B cell (primary cell): ENCODE data around the gene PSEN1. TPM values are rescaled to one million over a fixed set of nuclear protein-coding genes. Genes with fewer than 3 reads are reported as not detected.

Source experiments
- ATAC-seq: fragments of 200-7000 bp; cut with Tn5 transposase; one replicate; pipeline ENCODE4 v1.10.0; 2021; ENCODE audit warnings: low read depth, mild to moderate bottlenecking, moderate number of reproducible peaks, moderate library complexity
- CTCF ChIA-PET: fragments of 350-600 bp; sonication (Branson Sonifier 250); formaldehyde crosslinking; loops from one replicate; lab custom pipeline; 2021; ENCODE audit warnings: antibody characterized with exemption, inconsistent platforms; lab: Charles Lee
- POLR2A ChIA-PET: fragments of 350-600 bp; sonication (Branson Sonifier 250); formaldehyde crosslinking; loops from one replicate; lab custom pipeline; 2021; ENCODE audit warnings: antibody characterized with exemption; lab: Charles Lee
- DNase-seq: peaks from one replicate; pipeline ENCODE4 v3.0.0; 2013
- H2AFZ ChIP-seq: 2 replicates; pipeline ENCODE4 v1.6.1; 2012; ENCODE audit warnings: mild to moderate bottlenecking, low read depth, low read length; ENCODE audit not compliant: insufficient read depth, poor library complexity, severe bottlenecking
- H3K27ac ChIP-seq, 2 donors: 1 replicate in 1 of 2; 2 replicates in 1 of 2; pipeline ENCODE4 v1.5.1; 2012 to 2013; ENCODE audit warnings: low read length in 2 of 2, mild to moderate bottlenecking in 2 of 2, moderate library complexity in 1 of 2
- H3K27me3 ChIP-seq, 4 experiments: fragments of 200-600 bp in 1 of 4; sonication (generic) in 1 of 4; replicated peaks in 1 of 4; 1 replicate in 2 of 4; 2 replicates in 2 of 4; pipeline versions ENCODE4 v1.6.1 to v1.7.0; 2013 to 2016; ENCODE audit warnings: low read length in 3 of 4, mild to moderate bottlenecking in 2 of 4, mixed read lengths in 1 of 4, moderate library complexity in 1 of 4; ENCODE audit not compliant: insufficient read depth in 4 of 4, control insufficient read depth in 3 of 4; ENCODE audit errors: control extremely low read depth in 1 of 4
- H3K36me3 ChIP-seq, 2 experiments: replicated peaks in 1 of 2; 1 replicate in 1 of 2; 2 replicates in 1 of 2; pipeline versions ENCODE4 v1.6.1 to v1.7.1; 2013; ENCODE audit warnings: low read length in 1 of 2; ENCODE audit not compliant: insufficient read depth in 2 of 2, control insufficient read depth in 1 of 2; ENCODE audit errors: control extremely low read depth in 1 of 2, extremely low read depth in 1 of 2
- H3K4me1 ChIP-seq, 2 donors: fragments of 200-600 bp in 1 of 2; sonication (generic) in 1 of 2; 1 replicate in 1 of 2; 2 replicates in 1 of 2; pipeline versions ENCODE4 v1.5.1 to v1.6.1; 2013 to 2017; ENCODE audit warnings: low read length in 2 of 2; ENCODE audit not compliant: control insufficient read depth in 2 of 2, insufficient read depth in 2 of 2
- H3K4me2 ChIP-seq: replicated peaks from 2 replicates; pipeline ENCODE3; 2012; ENCODE audit warnings: mild to moderate bottlenecking, low read depth, low read length; ENCODE audit not compliant: poor library complexity, severe bottlenecking
- H3K4me3 ChIP-seq, 5 experiments: fragments of 200-600 bp in 1 of 5; sonication (generic) in 1 of 5; 1 replicate in 3 of 5; 2 replicates in 2 of 5; pipeline versions ENCODE4 v1.5.1 to v1.7.0; 2011 to 2016; ENCODE audit warnings: low read length in 4 of 5, mild to moderate bottlenecking in 4 of 5, low read depth in 2 of 5, control low read depth in 1 of 5, moderate library complexity in 1 of 5; ENCODE audit not compliant: insufficient read depth in 1 of 5; ENCODE audit errors: control extremely low read depth in 1 of 5, extremely low read depth in 1 of 5
- H3K79me2 ChIP-seq: fragments of 200-600 bp; sonication (generic); one replicate; pipeline ENCODE4 v1.6.0; 2016; ENCODE audit warnings: low read length; ENCODE audit not compliant: control insufficient read depth, insufficient read depth
- H3K9ac ChIP-seq: fragments of 200-600 bp; sonication (generic); 2 replicates; pipeline ENCODE4 v1.6.1; 2017; ENCODE audit warnings: mild to moderate bottlenecking, low read length, moderate library complexity
- H3K9me3 ChIP-seq, 3 donors: one replicate each; pipeline versions ENCODE4 v1.6.1 to v1.7.1; 2013; ENCODE audit warnings: low read length in 2 of 3; ENCODE audit not compliant: control insufficient read depth in 2 of 3, insufficient read depth in 1 of 3; ENCODE audit errors: control extremely low read depth in 1 of 3
- H4K20me1 ChIP-seq: 2 replicates; pipeline ENCODE4 v1.6.0; 2012; ENCODE audit warnings: mild to moderate bottlenecking, low read length; ENCODE audit not compliant: insufficient read depth, control insufficient read depth, poor library complexity, severe bottlenecking
- H3K27ac Mint-ChIP-seq: one replicate; pipeline ENCODE4 v1.8.0; 2021; ENCODE audit warnings: mixed read lengths
- H3K27me3 Mint-ChIP-seq: one replicate; pipeline ENCODE4 v1.8.0; 2021; ENCODE audit warnings: mixed read lengths
- H3K4me1 Mint-ChIP-seq: one replicate; pipeline ENCODE4 v1.8.0; 2021; ENCODE audit warnings: mixed read lengths
- H3K4me3 Mint-ChIP-seq: one replicate; pipeline ENCODE4 v1.8.0; 2021; ENCODE audit warnings: mixed read lengths
- H3K9me3 Mint-ChIP-seq: one replicate; pipeline ENCODE4 v1.8.0; 2022; ENCODE audit warnings: mixed read lengths; ENCODE audit not compliant: insufficient read depth
- EZH2 ChIP-seq: IDR thresholded peaks from 2 replicates; pipeline ENCODE4 v1.6.1; 2012; ENCODE audit warnings: borderline replicate concordance, low read depth, mild to moderate bottlenecking, moderate library complexity, low read length; ENCODE audit not compliant: insufficient read depth, poor library complexity, severe bottlenecking
- WGBS: methylation state at CpG from one replicate; pipeline ENCODE4 v1.1.5; 2013; ENCODE audit warnings: missing lambda C conversion rate; ENCODE audit not compliant: insufficient coverage; 5-methylcytosine and 5-hydroxymethylcytosine counted together
- intact Hi-C: fragments of 100-400 bp; cut with micrococcal nuclease; formaldehyde crosslinking; loops from one replicate; pipeline ENCODE4 v1.10.0; 2022
- polyA plus RNA-seq: library from polyadenylated mRNA; depleted of rRNA; stranded (reverse); fragments of >200 nt; gene quantifications from 2 replicates; pipeline ENCODE4 v1.2.3, GENCODE V29; 2012
- total RNA-seq, 2 donors: library from RNA; stranded (reverse); fragments of 120-200 nt in 1 of 2; gene quantifications; 1 replicate in 1 of 2; 2 replicates in 1 of 2; pipeline versions ENCODE4 v1.2.3 to v1.2.4, GENCODE V29; 2013 to 2022
- TF ChIP-seq, protein P1 (sequence below): fragments of 200-600 bp; IDR thresholded peaks from one replicate; pipeline ENCODE4 v1.8.0; 2022; ENCODE audit warnings: antibody characterized with exemption, mild to moderate bottlenecking

PSEN1 gene
- total and polyA plus RNA-seq, 2 donors (not counting 1 experiment from before 2014, with no cell fraction given), result 10.2 to 75.9 TPM

DNA sequence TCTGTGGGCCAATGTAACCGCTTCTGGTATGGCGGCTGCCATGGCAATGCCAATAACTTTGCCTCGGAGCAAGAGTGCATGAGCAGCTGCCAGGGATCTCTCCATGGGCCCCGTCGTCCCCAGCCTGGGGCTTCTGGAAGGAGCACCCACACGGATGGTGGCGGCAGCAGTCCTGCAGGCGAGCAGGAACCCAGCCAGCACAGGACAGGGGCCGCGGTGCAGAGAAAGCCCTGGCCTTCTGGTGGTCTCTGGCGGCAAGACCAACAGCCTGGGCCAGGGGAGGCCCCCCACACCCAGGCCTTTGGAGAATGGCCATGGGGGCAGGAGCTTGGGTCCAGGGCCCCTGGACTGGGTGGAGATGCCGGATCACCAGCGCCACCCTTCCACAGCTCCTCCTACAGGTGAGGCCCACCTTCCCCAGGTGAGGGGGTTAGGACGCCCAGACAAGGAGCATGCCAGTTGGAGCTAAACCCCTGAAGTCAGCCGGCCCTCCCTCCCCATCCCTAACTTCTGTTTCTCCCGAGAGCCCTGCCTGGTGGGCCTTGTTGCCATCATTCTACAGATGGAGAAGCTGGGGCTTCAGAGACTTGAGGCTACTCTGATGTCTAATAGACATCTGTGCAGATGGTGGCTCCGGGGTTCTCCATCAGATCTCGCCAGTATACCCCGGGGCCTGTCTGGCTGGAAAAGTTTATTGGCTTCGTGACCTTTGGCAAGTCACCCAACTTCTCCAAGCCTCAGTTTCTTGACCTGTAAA lies 126.3 kb downstream of the PSEN1 start:
- DNase-seq (no peak), ATAC-seq (no peak)
- Histone ChIP-seq H3K9ac (no peak overlapping the region), H3K4me1 (no peaks in the 10 kb centered on the region), H3K36me3 (no peaks in the 10 kb centered on the region), H3K27me3 (peaks cover 0 to 3% (median 0%) of the 10 kb centered on the region in 4 experiments), H3K4me2 (no peak overlapping the region), H3K79me2 (no peaks in the 10 kb centered on the region), H2AFZ (no peak overlapping the region), H3K4me3 (no peak overlapping the region), H4K20me1 (no peaks in the 10 kb centered on the region), H3K27ac (no peak overlapping the region), H3K9me3 (no peaks in the 10 kb centered on the region)
- peaks cover 4% of the 10 kb centered on the region for H3K27me3 Mint-ChIP-seq
- 98% methylated on average over 16 of the region's 20 CpGs for WGBS
- ChIA-PET CTCF (interaction anchor here (0.6 kb wide), 1 partner anchor 773 kb away, joined by 3 read pairs; no protein-coding TSS in a partner anchor), POLR2A (no interaction called here)
- intact Hi-C loops, result no loop called here
- H3K27ac Mint-ChIP-seq, result no peak overlapping the region
- H3K4me1 Mint-ChIP-seq, result peaks cover 6% of the 10 kb centered on the region
- H3K4me3 Mint-ChIP-seq, result no peak overlapping the region
- TF ChIP-seq, protein P1, sequence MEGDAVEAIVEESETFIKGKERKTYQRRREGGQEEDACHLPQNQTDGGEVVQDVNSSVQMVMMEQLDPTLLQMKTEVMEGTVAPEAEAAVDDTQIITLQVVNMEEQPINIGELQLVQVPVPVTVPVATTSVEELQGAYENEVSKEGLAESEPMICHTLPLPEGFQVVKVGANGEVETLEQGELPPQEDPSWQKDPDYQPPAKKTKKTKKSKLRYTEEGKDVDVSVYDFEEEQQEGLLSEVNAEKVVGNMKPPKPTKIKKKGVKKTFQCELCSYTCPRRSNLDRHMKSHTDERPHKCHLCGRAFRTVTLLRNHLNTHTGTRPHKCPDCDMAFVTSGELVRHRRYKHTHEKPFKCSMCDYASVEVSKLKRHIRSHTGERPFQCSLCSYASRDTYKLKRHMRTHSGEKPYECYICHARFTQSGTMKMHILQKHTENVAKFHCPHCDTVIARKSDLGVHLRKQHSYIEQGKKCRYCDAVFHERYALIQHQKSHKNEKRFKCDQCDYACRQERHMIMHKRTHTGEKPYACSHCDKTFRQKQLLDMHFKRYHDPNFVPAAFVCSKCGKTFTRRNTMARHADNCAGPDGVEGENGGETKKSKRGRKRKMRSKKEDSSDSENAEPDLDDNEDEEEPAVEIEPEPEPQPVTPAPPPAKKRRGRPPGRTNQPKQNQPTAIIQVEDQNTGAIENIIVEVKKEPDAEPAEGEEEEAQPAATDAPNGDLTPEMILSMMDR, result no peak
- no peak for TF ChIP-seq EZH2
- H3K9me3 Mint-ChIP-seq, result no peaks in the 10 kb centered on the region

DNA sequence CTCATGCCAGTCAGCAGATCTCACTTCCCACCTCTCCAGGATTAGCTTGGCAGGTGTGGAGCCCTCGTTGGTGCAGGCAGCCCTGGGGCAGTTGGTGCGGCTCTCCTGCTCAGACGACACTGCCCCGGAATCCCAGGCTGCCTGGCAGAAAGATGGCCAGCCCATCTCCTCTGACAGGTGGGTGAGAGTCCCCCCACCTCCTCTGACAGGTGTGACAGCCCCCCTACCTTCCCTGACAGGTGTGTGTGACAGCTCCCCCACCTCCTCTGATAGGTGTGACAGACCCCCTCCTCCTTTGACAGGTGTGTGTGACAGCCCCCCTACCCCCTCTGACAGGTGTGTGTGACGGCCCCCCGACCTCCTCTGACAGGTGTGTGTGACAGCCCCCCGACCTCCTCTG lies 127.3 kb downstream of the PSEN1 start:
- Histone ChIP-seq H3K79me2 (no peaks in the 10 kb centered on the region), H3K36me3 (no peaks in the 10 kb centered on the region), H3K27ac (no peak overlapping the region), H2AFZ (no peak overlapping the region), H3K4me3 (no peak overlapping the region), H3K9ac (no peak overlapping the region), H3K4me1 (no peaks in the 10 kb centered on the region), H3K9me3 (no peaks in the 10 kb centered on the region), H3K27me3 (peaks cover 0 to 3% (median 0%) of the 10 kb centered on the region in 4 experiments), H4K20me1 (no peaks in the 10 kb centered on the region), H3K4me2 (no peak overlapping the region)
- no peaks in the 10 kb centered on the region for H3K9me3 Mint-ChIP-seq
- H3K4me3 Mint-ChIP-seq, result no peak overlapping the region
- 70% methylated on average over 2 of the region's 7 CpGs for WGBS
- no peak for DNase-seq
- intact Hi-C loops, result no loop called here
- ATAC-seq, result no peak
- H3K4me1 Mint-ChIP-seq, result peaks cover 1% of the 10 kb centered on the region
- ChIA-PET CTCF (interaction anchor here (1.1 kb wide), 1 partner anchor 209 kb away, joined by 3 read pairs; no protein-coding TSS in a partner anchor), POLR2A (no interaction called here)
- no peak overlapping the region for H3K27ac Mint-ChIP-seq
- H3K27me3 Mint-ChIP-seq, result peaks cover 4% of the 10 kb centered on the region
- no peak for TF ChIP-seq EZH2
